ENCODE measurements around the gene GALNT18. TPM values are rescaled to one million over a fixed set of nuclear protein-coding genes. Genes with fewer than 3 reads are reported as not detected.

The GALNT18 gene
- total RNA-seq, 1 donor, result 11.7 TPM

- TF ChIP-seq CTCF (IDR thresholded peaks at IDR 0.05; ENCODE audit: insufficient read depth, low read depth, low read length), result no peak
- H3K4me3 ChIP-seq (ENCODE audit: low read depth, low read length), result no peak overlapping the region
- no peak for DNase-seq (ENCODE audit: low read depth)
Measured at GRCh38 chr11:11572386-11572785, 49.4 kb downstream of the GALNT18 start.

DNA sequence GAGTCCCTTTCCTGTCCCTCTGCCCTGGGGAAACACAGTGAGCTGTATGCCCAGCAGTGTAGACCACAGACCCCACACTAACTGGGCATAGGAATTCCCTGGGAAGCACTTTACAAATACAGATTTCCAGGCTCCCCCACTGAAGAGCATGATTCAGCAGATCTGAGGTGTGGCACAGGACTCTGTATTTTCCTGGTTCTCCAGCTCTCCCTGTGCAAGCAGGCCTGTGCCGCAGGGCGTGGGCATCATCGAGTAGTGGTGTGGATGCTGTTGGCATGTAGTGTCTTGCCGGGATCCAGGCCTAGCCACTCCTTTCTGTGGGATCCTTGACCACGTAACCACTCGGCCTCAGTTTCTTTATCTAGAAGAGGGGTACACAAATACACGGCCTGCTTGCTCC lies 49.9 kb downstream of the GALNT18 start:
- no peak for TF ChIP-seq CTCF (IDR thresholded peaks at IDR 0.05; ENCODE audit: insufficient read depth, low read depth, low read length)
- no peak overlapping the region for H3K4me3 ChIP-seq (ENCODE audit: low read depth, low read length)
- DNase-seq (ENCODE audit: low read depth), result no peak

- DNase-seq (ENCODE audit: low read depth), result no peak
- no peak overlapping the region for H3K4me3 ChIP-seq (ENCODE audit: low read depth, low read length)
- no peak for TF ChIP-seq CTCF (IDR thresholded peaks at IDR 0.05; ENCODE audit: insufficient read depth, low read depth, low read length)
Measured at GRCh38 chr11:11570823-11571222, 51.0 kb downstream of the GALNT18 start.

- no peak overlapping the region for H3K4me3 ChIP-seq (ENCODE audit: low read depth, low read length)
- peak; percentile 3 for DNase-seq (ENCODE audit: low read depth)
- TF ChIP-seq CTCF (IDR thresholded peaks at IDR 0.05; ENCODE audit: insufficient read depth, low read depth, low read length), result no peak
Measured at GRCh38 chr11:11569936-11570491, 51.8 kb downstream of the GALNT18 start.

GRCh38 chr11:11568651-11569229 lies 53.1 kb downstream of the GALNT18 start:
- no peak for DNase-seq (ENCODE audit: low read depth)
- H3K4me3 ChIP-seq (ENCODE audit: low read depth, low read length), result no peak overlapping the region
- no peak for TF ChIP-seq CTCF (IDR thresholded peaks at IDR 0.05; ENCODE audit: insufficient read depth, low read depth, low read length)

GRCh38 chr11:11567936-11568650 lies 53.7 kb downstream of the GALNT18 start:
- no peak for DNase-seq (ENCODE audit: low read depth)
- H3K4me3 ChIP-seq (ENCODE audit: low read depth, low read length), result no peak overlapping the region
- TF ChIP-seq CTCF (IDR thresholded peaks at IDR 0.05; ENCODE audit: insufficient read depth, low read depth, low read length), result no peak
